ENCODE results near the gene RAB33A. TPM values are rescaled to one million over a fixed set of nuclear protein-coding genes. Genes with fewer than 3 reads are reported as not detected.

RAB33A gene
- total and polyA plus RNA-seq, 3 donors from 2014 or later: 1.3 to 1.7 (median 1.4) TPM

DNA sequence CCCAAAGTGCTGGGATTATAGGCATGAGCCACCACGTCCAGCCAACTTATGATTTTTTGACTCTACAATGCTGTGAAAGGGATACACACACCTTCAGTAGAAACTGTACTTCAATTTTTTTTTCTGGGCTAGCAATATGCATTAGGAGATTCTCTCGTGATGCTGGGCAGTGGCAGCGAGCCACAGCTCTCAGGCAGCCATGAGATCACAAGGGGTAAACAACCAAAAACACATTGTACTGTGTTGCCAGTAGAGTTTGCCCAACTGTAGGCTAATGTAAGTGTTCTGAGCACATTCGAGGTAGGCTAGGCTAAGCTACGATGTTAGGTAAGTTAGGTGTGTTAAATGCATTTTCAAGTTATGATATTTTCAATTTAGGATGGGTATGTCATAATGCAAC, 25.7 kb downstream of the RAB33A start:
- TF ChIP-seq, protein P1, sequence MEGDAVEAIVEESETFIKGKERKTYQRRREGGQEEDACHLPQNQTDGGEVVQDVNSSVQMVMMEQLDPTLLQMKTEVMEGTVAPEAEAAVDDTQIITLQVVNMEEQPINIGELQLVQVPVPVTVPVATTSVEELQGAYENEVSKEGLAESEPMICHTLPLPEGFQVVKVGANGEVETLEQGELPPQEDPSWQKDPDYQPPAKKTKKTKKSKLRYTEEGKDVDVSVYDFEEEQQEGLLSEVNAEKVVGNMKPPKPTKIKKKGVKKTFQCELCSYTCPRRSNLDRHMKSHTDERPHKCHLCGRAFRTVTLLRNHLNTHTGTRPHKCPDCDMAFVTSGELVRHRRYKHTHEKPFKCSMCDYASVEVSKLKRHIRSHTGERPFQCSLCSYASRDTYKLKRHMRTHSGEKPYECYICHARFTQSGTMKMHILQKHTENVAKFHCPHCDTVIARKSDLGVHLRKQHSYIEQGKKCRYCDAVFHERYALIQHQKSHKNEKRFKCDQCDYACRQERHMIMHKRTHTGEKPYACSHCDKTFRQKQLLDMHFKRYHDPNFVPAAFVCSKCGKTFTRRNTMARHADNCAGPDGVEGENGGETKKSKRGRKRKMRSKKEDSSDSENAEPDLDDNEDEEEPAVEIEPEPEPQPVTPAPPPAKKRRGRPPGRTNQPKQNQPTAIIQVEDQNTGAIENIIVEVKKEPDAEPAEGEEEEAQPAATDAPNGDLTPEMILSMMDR (IDR thresholded peaks at IDR 0.05): no peak
- no peak for TF ChIP-seq POLR2A (IDR thresholded peaks at IDR 0.05)
- 73 to 86% methylated on average over 3 to 5 of the region's 5 CpGs for WGBS, 2 donors
- DNase-seq: no peak
- no peak overlapping the region for H3K27ac ChIP-seq
- H3K4me1 ChIP-seq: no peaks in the 10 kb centered on the region
- intact Hi-C loops (cut with DNase I; ENCODE audit: low total_unique reads): no loop called here
- no peak overlapping the region for H3K4me3 ChIP-seq
- H3K27me3 ChIP-seq: no peaks in the 10 kb centered on the region
- no peaks in the 10 kb centered on the region for H3K9me3 ChIP-seq
- no peaks in the 10 kb centered on the region for H3K36me3 ChIP-seq (ENCODE audit: low read depth, missing control alignments)

DNA sequence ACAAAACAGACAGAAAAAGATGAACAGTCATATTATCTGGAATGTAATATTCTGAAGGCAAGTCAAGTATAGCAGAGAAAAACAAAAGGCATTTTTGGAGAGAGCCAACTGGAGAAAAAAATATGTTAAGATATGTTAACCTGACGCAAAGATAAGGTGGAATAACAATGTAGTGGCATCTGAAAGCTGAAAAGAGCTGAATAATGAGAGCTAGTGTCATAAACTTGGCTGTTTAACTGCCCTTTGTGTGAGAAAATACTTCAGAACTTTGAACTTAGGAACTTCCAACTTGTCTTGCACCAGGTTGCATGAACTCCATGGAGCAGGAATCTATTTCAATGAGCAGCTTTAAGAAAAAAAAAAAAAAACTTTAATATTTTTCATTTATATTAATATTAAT, 32.9 kb downstream of the RAB33A start:
- H3K36me3 ChIP-seq (ENCODE audit: low read depth, missing control alignments): no peaks in the 10 kb centered on the region
- no peak overlapping the region for H3K27ac ChIP-seq
- WGBS, 2 donors: 0 to 59% methylated on average over 1 of the region's 1 CpG
- no peaks in the 10 kb centered on the region for H3K9me3 ChIP-seq
- TF ChIP-seq POLR2A (IDR thresholded peaks at IDR 0.05): no peak
- TF ChIP-seq, protein P1 (IDR thresholded peaks at IDR 0.05): no peak
- no peak overlapping the region for H3K4me3 ChIP-seq
- intact Hi-C loops (cut with DNase I; ENCODE audit: low total_unique reads): no loop called here
- DNase-seq: no peak
- no peaks in the 10 kb centered on the region for H3K27me3 ChIP-seq
- H3K4me1 ChIP-seq: no peaks in the 10 kb centered on the region

DNA sequence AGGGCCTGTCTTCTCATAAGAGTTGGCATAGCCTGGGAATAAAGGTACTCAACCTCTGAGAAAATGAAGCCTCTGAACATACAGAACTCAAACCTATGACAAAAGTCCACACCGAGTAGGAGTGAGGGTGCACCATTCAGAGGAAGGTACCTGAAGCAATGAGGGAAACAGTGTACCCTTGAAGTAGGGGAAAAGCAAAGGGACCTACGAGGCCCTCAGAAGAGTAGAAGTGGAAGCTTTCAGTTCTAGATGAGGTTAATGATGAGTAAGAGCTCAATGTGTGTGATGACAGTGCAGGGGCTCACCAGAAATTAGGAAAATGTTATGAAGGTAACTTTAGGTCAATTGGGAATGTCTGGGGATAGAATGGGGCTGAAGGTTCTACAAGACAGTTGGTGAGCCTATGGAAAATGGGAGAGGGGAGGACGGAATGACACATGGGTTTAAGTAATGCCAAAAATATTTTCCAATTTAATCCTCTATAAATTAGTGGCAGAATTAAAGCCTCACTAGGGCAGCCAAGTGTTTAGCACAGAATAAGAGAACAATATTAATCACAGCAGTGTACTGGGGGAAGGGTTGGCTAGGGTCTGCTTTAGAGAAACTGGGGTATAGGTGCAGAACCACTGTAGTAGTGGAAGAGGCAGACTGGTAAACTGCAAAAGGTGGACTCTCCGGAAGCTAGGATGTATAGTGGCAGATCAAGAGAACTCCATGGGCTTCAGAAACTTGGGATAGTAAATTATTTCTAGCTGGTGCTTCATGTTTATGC, 39.8 kb downstream of the RAB33A start:
- Histone ChIP-seq H3K27me3 (no peaks in the 10 kb centered on the region), H3K9me3 (no peaks in the 10 kb centered on the region), H3K4me1 (no peaks in the 10 kb centered on the region), H3K36me3 (ENCODE audit: low read depth, missing control alignments) (no peaks in the 10 kb centered on the region), H3K27ac (no peak overlapping the region), H3K4me3 (no peak overlapping the region)
- intact Hi-C loops (cut with DNase I; ENCODE audit: low total_unique reads): no loop called here
- WGBS, 2 donors: 90% methylated on average over 4 of the region's 4 CpGs
- TF ChIP-seq, protein P1 (IDR thresholded peaks at IDR 0.05): no peak
- TF ChIP-seq POLR2A (IDR thresholded peaks at IDR 0.05): no peak
- no peak for DNase-seq

DNA sequence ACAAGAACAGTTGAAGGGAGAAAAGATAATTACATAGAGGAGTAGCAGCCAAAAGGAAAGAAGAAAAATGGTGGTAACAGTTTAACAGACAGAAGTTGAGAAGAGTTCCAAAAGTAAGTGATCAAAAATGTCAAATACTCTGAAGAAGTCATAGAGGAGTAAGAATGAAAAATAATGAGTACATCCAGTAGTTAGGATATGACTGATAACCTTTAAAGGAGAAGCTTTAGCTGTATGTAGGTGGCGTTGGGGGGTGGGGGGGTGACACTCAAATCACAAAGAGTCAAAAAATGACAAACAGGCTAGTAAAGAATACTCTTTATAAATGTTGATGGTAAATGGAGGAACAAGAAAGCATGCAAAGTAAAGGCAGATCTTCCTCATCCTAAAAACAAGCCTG, 40.6 kb downstream of the RAB33A start:
- DNase-seq: no peak
- Histone ChIP-seq H3K36me3 (ENCODE audit: low read depth, missing control alignments) (no peaks in the 10 kb centered on the region), H3K27me3 (no peaks in the 10 kb centered on the region), H3K4me3 (no peak overlapping the region), H3K9me3 (no peaks in the 10 kb centered on the region), H3K27ac (no peak overlapping the region), H3K4me1 (no peaks in the 10 kb centered on the region)
- no peak for TF ChIP-seq POLR2A (IDR thresholded peaks at IDR 0.05)
- TF ChIP-seq, protein P1 (IDR thresholded peaks at IDR 0.05): no peak
- intact Hi-C loops (cut with DNase I; ENCODE audit: low total_unique reads): no loop called here
- WGBS, 2 donors: 87 to 100% methylated on average over 1 of the region's 1 CpG

DNA sequence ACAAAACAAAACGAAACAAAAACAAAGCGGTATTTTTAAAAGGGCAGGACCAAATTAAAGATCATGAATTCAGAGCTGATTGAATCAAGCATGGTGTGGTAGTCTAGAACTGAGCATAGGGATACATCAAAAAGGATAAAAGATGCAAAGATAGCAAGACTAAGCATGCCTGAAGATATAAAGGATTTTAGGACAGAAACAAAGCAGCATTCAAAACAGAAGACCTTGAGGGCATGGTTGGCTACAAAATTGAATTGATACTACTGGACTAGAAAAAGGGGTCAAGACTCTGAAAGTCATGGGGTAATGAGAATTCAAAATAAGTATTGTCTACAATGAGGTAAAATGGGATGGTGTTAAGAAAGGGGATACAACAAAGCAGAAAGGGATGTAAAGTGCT, 41.6 kb downstream of the RAB33A start:
- TF ChIP-seq POLR2A (IDR thresholded peaks at IDR 0.05): no peak
- TF ChIP-seq, protein P1 (IDR thresholded peaks at IDR 0.05): no peak
- no peaks in the 10 kb centered on the region for H3K4me1 ChIP-seq
- H3K36me3 ChIP-seq (ENCODE audit: low read depth, missing control alignments): no peaks in the 10 kb centered on the region
- H3K27me3 ChIP-seq: no peaks in the 10 kb centered on the region
- no peak for DNase-seq
- H3K27ac ChIP-seq: no peak overlapping the region
- intact Hi-C loops (cut with DNase I; ENCODE audit: low total_unique reads): no loop called here
- no peak overlapping the region for H3K4me3 ChIP-seq
- H3K9me3 ChIP-seq: no peaks in the 10 kb centered on the region
- WGBS, 2 donors: 87 to 92% methylated on average over 2 of the region's 2 CpGs

Data from testis (tissue), 3 donors.